H1 (cell line): ENCODE results near the gene TRIM41. TPM values are rescaled to one million over a fixed set of nuclear protein-coding genes. Genes with fewer than 3 reads are reported as not detected.

ENCODE experiments used
- CTCF ChIA-PET: fragments of 300-600 bp; sonication (Branson Sonifier 250); formaldehyde crosslinking; loops from one replicate; lab custom pipeline; 2021; ENCODE audit not compliant: partially characterized antibody; lab: Charles Lee
- POLR2A ChIA-PET: fragments of 300-600 bp; sonication (Branson Sonifier 250); formaldehyde crosslinking; loops from one replicate; lab custom pipeline; 2021; ENCODE audit warnings: inconsistent platforms; ENCODE audit not compliant: partially characterized antibody; lab: Charles Lee
- DNase-seq, 2 experiments: peaks; one replicate each; pipeline versions ENCODE4 v3.0.0 to v3.0.0-alpha.2; 2010 to 2022; ENCODE audit warnings: low spot score in 2 of 2, low read depth in 1 of 2, mixed read lengths in 1 of 2
- FAIRE-seq: peaks from 2 replicates; lab custom pipeline; 2011; peaks lifted over from hg19 to GRCh38; lab: Jason Lieb, UNC
- H2AFZ ChIP-seq: 2 replicates; pipeline ENCODE4 v1.8.1; 2012; ENCODE audit warnings: low read length, inconsistent platforms
- H2AK5ac ChIP-seq: 2 replicates; pipeline ENCODE4 v1.6.1; 2013; ENCODE audit warnings: low read depth, low read length
- H2BK120ac ChIP-seq: replicated peaks from 2 replicates; pipeline ENCODE3; 2013; ENCODE audit warnings: low read depth, low read length, inconsistent platforms
- H2BK12ac ChIP-seq: 2 replicates; pipeline ENCODE4 v1.6.1; 2013; ENCODE audit warnings: low read depth, low read length
- H2BK15ac ChIP-seq: 2 replicates; pipeline ENCODE4 v1.6.1; 2013; ENCODE audit warnings: low read length
- H2BK20ac ChIP-seq: 2 replicates; pipeline ENCODE4 v1.6.1; 2013; ENCODE audit warnings: low read length
- H2BK5ac ChIP-seq: 2 replicates; pipeline ENCODE4 v1.6.1; 2013; ENCODE audit warnings: low read depth, low read length
- H3K14ac ChIP-seq: 2 replicates; pipeline ENCODE4 v1.6.1; 2013; ENCODE audit warnings: inconsistent platforms; ENCODE audit not compliant: insufficient read length
- H3K18ac ChIP-seq: 2 replicates; pipeline ENCODE4 v1.6.1; 2013; ENCODE audit warnings: low read length; ENCODE audit errors: extremely low read depth
- H3K23ac ChIP-seq: 2 replicates; pipeline ENCODE4 v1.6.1; 2013; ENCODE audit warnings: inconsistent platforms; ENCODE audit not compliant: insufficient read length
- H3K23me2 ChIP-seq: 2 replicates; pipeline ENCODE4 v1.6.1; 2013; ENCODE audit warnings: low read depth, low read length
- H3K27ac ChIP-seq: 2 replicates; pipeline ENCODE4 v1.6.1; 2011; ENCODE audit warnings: low read depth, low read length, inconsistent platforms
- H3K27me3 ChIP-seq, 4 experiments: replicated peaks in 1 of 4; 1 replicate in 1 of 4; 2 replicates in 3 of 4; pipeline versions ENCODE4 v1.6.1 to v1.8.1; 2011 to 2013; ENCODE audit warnings: low read length in 3 of 4, mild to moderate bottlenecking in 3 of 4, inconsistent platforms in 2 of 4, mixed read lengths in 2 of 4, moderate library complexity in 1 of 4; ENCODE audit not compliant: control insufficient read depth in 3 of 4, insufficient read depth in 3 of 4; ENCODE audit errors: extremely low read depth in 1 of 4
- H3K36me3 ChIP-seq, 4 experiments: 2 replicates each; pipeline versions ENCODE4 v1.6.1 to v1.8.1; 2011 to 2013; ENCODE audit warnings: mild to moderate bottlenecking in 4 of 4, low read length in 3 of 4, moderate library complexity in 2 of 4, control low read depth in 1 of 4, inconsistent platforms in 1 of 4; ENCODE audit not compliant: insufficient read depth in 4 of 4, control insufficient read depth in 2 of 4
- H3K4ac ChIP-seq: replicated peaks from 2 replicates; pipeline ENCODE3; 2013; ENCODE audit warnings: low read length, low read depth, mixed read lengths, inconsistent platforms; ENCODE audit not compliant: insufficient read length
- H3K4me1 ChIP-seq, 4 experiments: replicated peaks in 1 of 4; 1 replicate in 1 of 4; 2 replicates in 3 of 4; pipeline versions ENCODE4 v1.6.1 to v1.8.1; 2011 to 2013; ENCODE audit warnings: low read length in 3 of 4, inconsistent platforms in 2 of 4, mixed read lengths in 1 of 4; ENCODE audit not compliant: insufficient read depth in 4 of 4, control insufficient read depth in 3 of 4
- H3K4me2 ChIP-seq, 2 experiments: 2 replicates each; pipeline versions ENCODE4 v1.6.1 to v1.8.1; 2011 to 2013; ENCODE audit warnings: low read depth in 2 of 2, low read length in 2 of 2, control low read depth in 1 of 2, inconsistent platforms in 1 of 2, mild to moderate bottlenecking in 1 of 2; ENCODE audit not compliant: insufficient read depth in 1 of 2
- H3K4me3 ChIP-seq, 4 experiments: fragments of 200-600, 300-600 bp in 1 of 4; sonication (generic), shearing (Covaris generic), sonication (Bioruptor Twin) in 1 of 4; 2 replicates each; pipeline versions ENCODE4 v1.5.1 to v1.8.1; 2011 to 2016; ENCODE audit warnings: low read length in 4 of 4, low read depth in 3 of 4, control low read depth in 2 of 4, inconsistent platforms in 2 of 4, mild to moderate bottlenecking in 2 of 4, mixed read lengths in 1 of 4, moderate library complexity in 1 of 4; ENCODE audit not compliant: insufficient read depth in 2 of 4; ENCODE audit errors: extremely low read depth in 1 of 4
- H3K56ac ChIP-seq: replicated peaks from 2 replicates; pipeline ENCODE3; 2013; ENCODE audit warnings: low read depth, mild to moderate bottlenecking, mixed read lengths, low read length, inconsistent platforms; ENCODE audit not compliant: insufficient read length
- H3K79me1 ChIP-seq: 2 replicates; pipeline ENCODE4 v1.6.1; 2013; ENCODE audit warnings: low read depth, low read length, control low read depth
- H3K79me2 ChIP-seq, 2 experiments: 2 replicates each; pipeline versions ENCODE4 v1.6.1 to v1.8.1; 2012 to 2013; ENCODE audit warnings: low read length in 2 of 2, mild to moderate bottlenecking in 2 of 2, inconsistent platforms in 1 of 2; ENCODE audit not compliant: insufficient read depth in 2 of 2, control insufficient read depth in 1 of 2
- H3K9ac ChIP-seq, 4 experiments: replicated peaks in 1 of 4; 1 replicate in 1 of 4; 2 replicates in 3 of 4; pipeline versions ENCODE4 v1.6.1 to v1.8.1; 2011 to 2013; ENCODE audit warnings: low read depth in 3 of 4, low read length in 3 of 4, control low read depth in 2 of 4, mild to moderate bottlenecking in 2 of 4, moderate library complexity in 2 of 4, inconsistent platforms in 1 of 4; ENCODE audit errors: extremely low read depth in 1 of 4
- H3K9me3 ChIP-seq, 2 experiments: 2 replicates each; pipeline versions ENCODE4 v1.6.1 to v1.8.1; 2012 to 2013; ENCODE audit warnings: mild to moderate bottlenecking in 2 of 2, moderate library complexity in 2 of 2, control low read depth in 1 of 2, inconsistent platforms in 1 of 2, low read depth in 1 of 2, low read length in 1 of 2, mixed read lengths in 1 of 2; ENCODE audit not compliant: insufficient read depth in 2 of 2
- H4K20me1 ChIP-seq, 2 experiments: replicated peaks in 1 of 2; 2 replicates each; pipeline versions ENCODE3 to v1.8.1; 2011 to 2013; ENCODE audit warnings: inconsistent platforms in 2 of 2, low read length in 2 of 2, mild to moderate bottlenecking in 1 of 2; ENCODE audit not compliant: insufficient read depth in 2 of 2, control insufficient read depth in 1 of 2
- H4K5ac ChIP-seq: 2 replicates; pipeline ENCODE4 v1.6.1; 2013; ENCODE audit warnings: low read length, low read depth, mixed read lengths, inconsistent platforms; ENCODE audit not compliant: insufficient read length
- H4K8ac ChIP-seq: 2 replicates; pipeline ENCODE4 v1.8.0; 2013; ENCODE audit warnings: mild to moderate bottlenecking, moderate library complexity, low read length, inconsistent platforms; ENCODE audit not compliant: insufficient read depth; ENCODE audit errors: extremely low read depth
- H4K91ac ChIP-seq: replicated peaks from 2 replicates; pipeline ENCODE3; 2013; ENCODE audit warnings: low read length, mixed read lengths, inconsistent platforms; ENCODE audit not compliant: insufficient read length
- POLR2A ChIP-seq, 2 experiments: IDR thresholded peaks; 1 replicate in 1 of 2; 2 replicates in 1 of 2; pipeline ENCODE4 v1.6.1; 2011; ENCODE audit warnings: low read depth in 2 of 2, low read length in 2 of 2, mild to moderate bottlenecking in 2 of 2; ENCODE audit errors: control extremely low read depth in 1 of 2
- SP4 ChIP-seq: IDR thresholded peaks from 2 replicates; pipeline ENCODE4 v1.6.1; 2012; ENCODE audit warnings: low read length, inconsistent platforms
- SRF ChIP-seq: IDR thresholded peaks from 2 replicates; pipeline ENCODE4 v1.6.1; 2011; ENCODE audit warnings: mild to moderate bottlenecking, low read depth, low read length, moderate library complexity
- WGBS, 2 experiments: shearing (Covaris generic) in 1 of 2; methylation state at CpG; one replicate each; pipeline versions ENCODE4 v1.1.6 to v1.1.7; 2013 to 2015; ENCODE audit warnings: low lambda C conversion rate in 2 of 2, mixed read lengths in 2 of 2, inconsistent platforms in 1 of 2, low coverage in 1 of 2, missing lambda C conversion rate in 1 of 2; ENCODE audit not compliant: insufficient replicate concordance in 2 of 2, insufficient coverage in 1 of 2, insufficient read length in 1 of 2; ENCODE audit errors: extremely low coverage in 1 of 2, missing lambda C conversion rate in 1 of 2; 5-methylcytosine and 5-hydroxymethylcytosine counted together
- polyA plus RNA-seq, 7 experiments: library from polyadenylated mRNA; depleted of rRNA in 3 of 7; stranded (reverse) in 5 of 7; unstranded in 2 of 7; fragments of >200 nt in 5 of 7; fragments of 200-250 nt in 2 of 7; gene quantifications; 1 replicate in 5 of 7; 2 replicates in 1 of 7; 4 replicates in 1 of 7; pipeline versions ENCODE4 v1.2.1 to v1.2.3, GENCODE V29; 2011 to 2013; ENCODE audit warnings: missing spikeins in 2 of 7, mixed read lengths in 2 of 7
- total RNA-seq: library from RNA; stranded (reverse); fragmentation: NEBNext Ultra II Directional; extraction: Animal tissue kit (Norgen Biotek cat#: 25700); gene quantifications from 2 replicates; pipeline ENCODE4 v1.2.1, GENCODE V29; 2021

TRIM41 gene
- total and polyA plus RNA-seq, 2 of the 8 experiments (the other 6 are each of a cell fraction or from before 2014, with no cell fraction given), result 12.9 to 21.6 TPM

GRCh38 chr5:181224390-181225229, 1.5 kb downstream of the TRIM41 start:
- peak overlapping the region; percentile 88 for H4K91ac ChIP-seq
- no peaks in the 10 kb centered on the region for H3K27me3 ChIP-seq
- 0 out of 2 replicates have a peak overlapping the region, but pooled peaks have one; percentile 63 for H2BK12ac ChIP-seq
- H3K79me2 ChIP-seq, result peaks cover 0 to 20% of the 10 kb centered on the region in 2 experiments; a peak in 2 of 4 replicates
- ChIA-PET CTCF (interaction anchor here (1.0 kb wide), 1 partner anchor 35 kb away, joined by 3 read pairs; no protein-coding TSS in a partner anchor), POLR2A (interaction anchor here (1.5 to 32.8 kb wide), 5 partner anchors 25 to 56 kb away, joined by 4 to 1334 read pairs (median 7); partner anchors contain the start of genes RACK1 and TRIM52)
- no peak overlapping the region for H2BK20ac ChIP-seq
- no peak for FAIRE-seq
- H2AFZ ChIP-seq, result no peak overlapping the region
- DNase-seq, result no peak
- 84% methylated on average over 22 of the region's 22 CpGs; no CpG with 5 or more reads in 1 of the 2 experiments for WGBS, 2 experiments
- H4K5ac ChIP-seq, result peak overlapping the region; percentile 57
- H3K36me3 ChIP-seq, result peaks cover 0 to 16% (median 0%) of the 10 kb centered on the region in 4 experiments; a peak in 3 of 8 replicates
- H3K56ac ChIP-seq, result no peak overlapping the region
- no peak overlapping the region for H3K14ac ChIP-seq
- peaks cover 0 to 2% of the 10 kb centered on the region in 2 experiments for H4K20me1 ChIP-seq
- H3K27ac ChIP-seq, result peak overlapping the region; percentile 46; the same call in 1 of the 2 replicates
- TF ChIP-seq POLR2A (IDR thresholded peaks at IDR 0.05; ENCODE audit: control extremely low read depth in 1 of 2, low read depth in 2 of 2, low read length in 2 of 2) (no peak), SRF (no peak), SP4 (no peak)
- H3K4ac ChIP-seq, result no peak overlapping the region
- peak overlapping the region; percentile 86 to 96 for H3K4me2 ChIP-seq
- peak overlapping the region; percentile 83 to 98 (median 95) for H3K4me3 ChIP-seq
- H3K18ac ChIP-seq, result peak overlapping the region; percentile 88; the same call in 1 of the 2 replicates
- peaks cover 7% of the 10 kb centered on the region; the same call in 1 of the 2 replicates for H3K79me1 ChIP-seq
- H2AK5ac ChIP-seq, result peak overlapping the region; percentile 70; the same call in 1 of the 2 replicates
- H2BK5ac ChIP-seq, result peak overlapping the region; percentile 97; the same call in 1 of the 2 replicates
- no peak overlapping the region for H2BK120ac ChIP-seq
- peak overlapping the region in 2 of 4 experiments; percentile 59 to 84; a peak in 3 of 7 replicates for H3K9ac ChIP-seq
- no peak overlapping the region; the same call in 1 of the 2 replicates for H4K8ac ChIP-seq
- no peak overlapping the region for H3K23ac ChIP-seq
- no peak overlapping the region for H2BK15ac ChIP-seq
- H3K4me1 ChIP-seq, result peaks cover 0 to 8% (median 4%) of the 10 kb centered on the region in 4 experiments; a peak in 4 of 7 replicates
- peaks cover 16% of the 10 kb centered on the region for H3K23me2 ChIP-seq
- no peaks in the 10 kb centered on the region for H3K9me3 ChIP-seq
